ENCODE measurements around the gene FBXL5. TPM values are rescaled to one million over a fixed set of nuclear protein-coding genes. Genes with fewer than 3 reads are reported as not detected.

Gene FBXL5
- 88.9 and 157 TPM in 2 replicates for total RNA-seq

- TF ChIP-seq, protein P1, sequence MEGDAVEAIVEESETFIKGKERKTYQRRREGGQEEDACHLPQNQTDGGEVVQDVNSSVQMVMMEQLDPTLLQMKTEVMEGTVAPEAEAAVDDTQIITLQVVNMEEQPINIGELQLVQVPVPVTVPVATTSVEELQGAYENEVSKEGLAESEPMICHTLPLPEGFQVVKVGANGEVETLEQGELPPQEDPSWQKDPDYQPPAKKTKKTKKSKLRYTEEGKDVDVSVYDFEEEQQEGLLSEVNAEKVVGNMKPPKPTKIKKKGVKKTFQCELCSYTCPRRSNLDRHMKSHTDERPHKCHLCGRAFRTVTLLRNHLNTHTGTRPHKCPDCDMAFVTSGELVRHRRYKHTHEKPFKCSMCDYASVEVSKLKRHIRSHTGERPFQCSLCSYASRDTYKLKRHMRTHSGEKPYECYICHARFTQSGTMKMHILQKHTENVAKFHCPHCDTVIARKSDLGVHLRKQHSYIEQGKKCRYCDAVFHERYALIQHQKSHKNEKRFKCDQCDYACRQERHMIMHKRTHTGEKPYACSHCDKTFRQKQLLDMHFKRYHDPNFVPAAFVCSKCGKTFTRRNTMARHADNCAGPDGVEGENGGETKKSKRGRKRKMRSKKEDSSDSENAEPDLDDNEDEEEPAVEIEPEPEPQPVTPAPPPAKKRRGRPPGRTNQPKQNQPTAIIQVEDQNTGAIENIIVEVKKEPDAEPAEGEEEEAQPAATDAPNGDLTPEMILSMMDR (IDR thresholded peaks at IDR 0.05; ENCODE audit: insufficient read depth, low read depth, low read length) = no peak
- peak; percentile 88 for DNase-seq (ENCODE audit: low read depth)
- H3K4me3 ChIP-seq (ENCODE audit: low read depth, low read length) = peak within 1 kb of the TSS; percentile 85
Measured at GRCh38 chr4:15655223-15656037, at the start of gene FBXL5. TSS of gene FBXL5 (minus strand) at chr4:15655357. CDS start at chr4:15655287, 70 bp downstream.

DNA sequence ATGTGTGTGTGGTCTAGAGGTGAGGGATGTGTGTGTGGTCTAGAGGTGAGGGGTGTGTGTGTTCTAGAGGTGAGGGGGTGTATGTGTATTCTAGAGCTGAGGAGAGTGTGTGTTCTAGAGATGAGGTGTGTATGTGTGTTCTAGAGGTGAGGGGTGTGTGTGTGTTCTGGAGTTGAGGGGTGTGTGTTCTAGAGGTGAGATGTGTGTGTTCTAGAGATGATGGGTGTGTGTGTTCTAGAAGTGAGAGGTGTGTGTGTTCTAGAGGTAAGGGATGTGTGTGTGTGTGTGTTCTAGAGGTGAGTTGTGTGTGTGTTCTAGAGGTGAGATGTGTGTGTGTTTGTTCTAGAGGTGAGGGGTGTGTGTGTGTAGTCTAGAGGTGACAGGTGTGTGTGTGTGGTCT, 49.0 kb upstream of the FBXL5 start:
- H3K4me3 ChIP-seq (ENCODE audit: low read depth, low read length) = no peak overlapping the region
- DNase-seq (ENCODE audit: low read depth) = no peak

DNA sequence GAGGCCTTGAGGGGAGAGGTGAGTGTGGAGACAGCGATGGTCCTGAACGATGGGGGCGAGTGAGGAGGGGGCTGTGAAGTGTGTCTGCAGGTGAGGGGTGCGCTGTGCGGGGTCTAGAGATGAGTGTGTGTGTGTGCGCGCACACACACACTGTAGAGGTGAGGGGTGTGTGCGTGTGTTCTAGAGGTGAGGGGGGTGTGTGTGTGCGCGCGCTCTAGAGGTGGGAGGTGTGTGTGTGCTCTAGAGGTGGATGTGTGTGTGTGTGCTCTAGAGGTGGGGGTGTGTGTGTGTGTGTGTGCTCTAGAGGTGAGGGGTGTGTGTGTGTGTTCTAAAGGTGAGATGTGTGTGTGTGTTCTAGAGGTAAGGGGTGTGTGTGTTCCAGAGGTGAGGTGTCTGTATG, 48.3 kb upstream of the FBXL5 start:
- peak overlapping the region; percentile 61 for H3K4me3 ChIP-seq (ENCODE audit: low read depth, low read length)
- TF ChIP-seq, protein P1 (IDR thresholded peaks at IDR 0.05; ENCODE audit: insufficient read depth, low read depth, low read length) = no peak
- no peak for DNase-seq (ENCODE audit: low read depth)

More for the DNA sequence above, 49.0 kb upstream of the FBXL5 start:
- TF ChIP-seq, protein P1 (IDR thresholded peaks at IDR 0.05; ENCODE audit: insufficient read depth, low read depth, low read length) = no peak

DNA sequence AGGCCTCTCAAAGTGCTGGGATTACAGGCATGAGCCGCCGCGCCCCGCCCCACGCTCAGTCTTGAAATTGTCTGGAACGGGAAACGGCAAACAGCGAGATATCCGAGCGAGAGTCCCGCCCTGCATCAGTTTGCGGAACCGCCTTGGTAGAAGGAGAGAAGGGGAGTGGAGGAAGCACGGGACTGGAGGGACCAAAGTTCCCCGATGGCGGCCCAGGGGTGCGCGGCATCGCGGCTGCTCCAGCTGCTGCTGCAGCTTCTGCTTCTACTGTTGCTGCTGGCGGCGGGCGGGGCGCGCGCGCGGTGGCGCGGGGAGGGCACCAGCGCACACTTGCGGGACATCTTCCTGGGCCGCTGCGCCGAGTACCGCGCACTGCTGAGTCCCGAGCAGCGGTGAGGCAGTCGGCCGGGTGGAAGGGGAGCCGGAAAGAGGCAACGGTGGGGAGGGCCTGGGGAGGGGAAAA, 47.8 kb upstream of the FBXL5 start, which contains the start of gene BST1:
Gene BST1, plus strand, starts transcription at position 125 of the 463 bp plus-strand sequence. Its CDS starts 80 bp downstream, at position 205.
- H3K4me3 ChIP-seq (ENCODE audit: low read depth, low read length) = peak within 1 kb of the TSS; percentile 61
- TF ChIP-seq, protein P1 (IDR thresholded peaks at IDR 0.05; ENCODE audit: insufficient read depth, low read depth, low read length) = no peak
- peak; percentile 66 for DNase-seq (ENCODE audit: low read depth)

DNA sequence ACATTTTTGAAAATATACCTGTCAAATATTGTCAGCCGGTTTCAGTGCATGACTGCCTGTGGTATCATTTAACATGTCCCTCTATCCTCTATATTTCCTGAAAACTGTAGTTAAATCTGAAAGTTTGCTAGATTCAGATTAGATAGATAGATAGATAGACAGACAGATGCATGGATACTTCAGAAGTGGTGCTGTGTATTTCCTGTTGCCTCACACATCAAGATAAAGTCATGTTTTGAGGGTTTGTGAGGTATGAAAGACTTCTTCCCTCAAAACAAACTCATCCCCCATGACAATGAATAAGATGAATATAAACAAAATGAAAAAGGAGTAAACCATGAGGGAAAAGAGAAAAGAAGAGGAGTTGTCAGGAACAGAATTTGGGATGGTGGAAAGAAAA, 41.7 kb upstream of the FBXL5 start:
- no peak for DNase-seq (ENCODE audit: low read depth)
- no peak overlapping the region for H3K4me3 ChIP-seq (ENCODE audit: low read depth, low read length)
- TF ChIP-seq, protein P1 (IDR thresholded peaks at IDR 0.05; ENCODE audit: insufficient read depth, low read depth, low read length) = no peak

GRCh38 chr4:15695729-15696128, 40.6 kb upstream of the FBXL5 start:
- no peak for DNase-seq (ENCODE audit: low read depth)
- TF ChIP-seq, protein P1 (IDR thresholded peaks at IDR 0.05; ENCODE audit: insufficient read depth, low read depth, low read length) = no peak

More at GRCh38 chr4:15695729-15696128, 40.6 kb upstream of the FBXL5 start:
- no peak overlapping the region for H3K4me3 ChIP-seq (ENCODE audit: low read depth, low read length)

Data from fibroblast of villous mesenchyme (primary cell).